ENCODE measurements around the gene L3MBTL4.

- no peak for TF ChIP-seq CTCF (IDR thresholded peaks at IDR 0.05)
- no peak for TF ChIP-seq POLR2A (IDR thresholded peaks at IDR 0.05)
Observed at GRCh38 chr18:5930789-5931188, 483.9 kb downstream of the L3MBTL4 start.
